GM23338 (cell line): ENCODE data around the gene ADGRD2.

Experiments
- CREB1 ChIP-seq: fragments of 250-450 bp; sonication (Bioruptor Pico); IDR thresholded peaks from 2 replicates; pipeline ENCODE4 v1.5.0; 2020; ENCODE audit warnings: low read depth, mild to moderate bottlenecking, moderate library complexity
- CTCF ChIP-seq, 2 experiments: fragments of 200-600 bp in 1 of 2; sonication (generic) in 1 of 2; conservative IDR thresholded peaks; 2 replicates each; pipeline versions ENCODE4 v1.5.1 to v1.6.1; 2016 to 2017; ENCODE audit warnings: antibody characterized with exemption in 2 of 2, low read depth in 2 of 2, mild to moderate bottlenecking in 2 of 2, moderate library complexity in 1 of 2
- ETS1 ChIP-seq: IDR thresholded peaks from 2 replicates; pipeline ENCODE4 v1.6.1; 2016; ENCODE audit warnings: antibody characterized with exemption
- EZH2 ChIP-seq: fragments of 200-600 bp; sonication (generic); IDR thresholded peaks from one replicate; pipeline ENCODE4 v1.8.0; 2017; ENCODE audit warnings: antibody characterized with exemption, mild to moderate bottlenecking, low read depth; ENCODE audit not compliant: unreplicated experiment
- EZH2phosphoT487 ChIP-seq: fragments of 200-600 bp; sonication (generic); IDR thresholded peaks from one replicate; pipeline ENCODE4 v1.8.1; 2018; ENCODE audit warnings: antibody characterized with exemption; ENCODE audit not compliant: unreplicated experiment
- JUNB ChIP-seq: IDR thresholded peaks from one replicate; pipeline ENCODE4 v1.6.1; 2016; ENCODE audit warnings: antibody characterized with exemption; ENCODE audit not compliant: unreplicated experiment
- POLR2AphosphoS5 ChIP-seq: IDR thresholded peaks from 2 replicates; pipeline ENCODE4 v1.6.1; 2016; ENCODE audit warnings: antibody characterized with exemption, low read depth
- REST ChIP-seq: IDR thresholded peaks from one replicate; pipeline ENCODE4 v1.6.1; 2018; ENCODE audit warnings: antibody characterized with exemption; ENCODE audit not compliant: unreplicated experiment
- STAT1 ChIP-seq: IDR thresholded peaks from one replicate; pipeline ENCODE4 v1.6.1; 2016; ENCODE audit warnings: antibody characterized with exemption; ENCODE audit not compliant: unreplicated experiment
- ZNF114 ChIP-seq: fragments of 250-450 bp; sonication (Bioruptor Pico); IDR thresholded peaks from 2 replicates; pipeline ENCODE4 v1.5.0; 2020; ENCODE audit warnings: mild to moderate bottlenecking, moderate library complexity
- ZNF331 ChIP-seq: fragments of 250-450 bp; sonication (Bioruptor Pico); IDR thresholded peaks from 2 replicates; pipeline ENCODE4 v1.5.0; 2020; ENCODE audit warnings: low read depth, mild to moderate bottlenecking, moderate library complexity
- ZNF462 ChIP-seq: fragments of 250-450 bp; sonication (Bioruptor Pico); IDR thresholded peaks from 2 replicates; pipeline ENCODE4 v1.5.0; 2020; ENCODE audit warnings: mild to moderate bottlenecking, moderate library complexity

GRCh38 chr9:124498040-124498439, 47.8 kb downstream of the ADGRD2 start:
- TF ChIP-seq CTCF (conservative IDR thresholded peaks at IDR 0.05; ENCODE audit: low read depth in 2 of 2): no peak
- no peak for TF ChIP-seq EZH2phosphoT487
- TF ChIP-seq EZH2: no peak
- TF ChIP-seq CREB1 (CRISPR knock-in tag): no peak
- no peak for TF ChIP-seq REST
- no peak for TF ChIP-seq STAT1
- TF ChIP-seq POLR2AphosphoS5: no peak
- TF ChIP-seq ZNF114 (CRISPR knock-in tag): no peak
- no peak for TF ChIP-seq ZNF462 (CRISPR knock-in tag)
- no peak for TF ChIP-seq JUNB
- no peak for TF ChIP-seq ETS1
- TF ChIP-seq ZNF331 (CRISPR knock-in tag): no peak
